ENCODE measurements around the gene CYP4F2.
"Not testable (repeated sequence)": the region's sequence is repeated elsewhere in the genome, so short reads cannot be mapped to it uniquely, and the experiment has no call there.

CYP4F2 gene

DNA sequence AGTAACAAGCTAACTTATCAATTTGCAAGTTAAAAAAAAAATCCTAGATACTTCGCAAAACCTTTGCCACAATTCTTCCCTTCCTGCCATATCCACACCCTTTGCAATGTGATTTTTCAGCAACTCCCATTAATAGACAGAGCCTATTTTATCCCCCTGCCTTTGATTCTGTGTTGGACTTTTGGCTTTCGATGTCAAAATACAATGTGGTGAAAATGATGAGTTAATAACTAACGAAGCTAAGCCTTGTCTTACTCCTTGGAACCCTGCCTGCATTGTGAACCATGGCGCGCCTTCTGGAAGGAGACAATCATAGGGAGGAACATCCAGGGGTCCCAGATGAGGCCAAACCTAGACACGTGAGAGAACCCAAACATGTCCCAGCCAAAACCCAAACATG, 6.4 kb downstream of the CYP4F2 start:
- TF ChIP-seq, protein P1, sequence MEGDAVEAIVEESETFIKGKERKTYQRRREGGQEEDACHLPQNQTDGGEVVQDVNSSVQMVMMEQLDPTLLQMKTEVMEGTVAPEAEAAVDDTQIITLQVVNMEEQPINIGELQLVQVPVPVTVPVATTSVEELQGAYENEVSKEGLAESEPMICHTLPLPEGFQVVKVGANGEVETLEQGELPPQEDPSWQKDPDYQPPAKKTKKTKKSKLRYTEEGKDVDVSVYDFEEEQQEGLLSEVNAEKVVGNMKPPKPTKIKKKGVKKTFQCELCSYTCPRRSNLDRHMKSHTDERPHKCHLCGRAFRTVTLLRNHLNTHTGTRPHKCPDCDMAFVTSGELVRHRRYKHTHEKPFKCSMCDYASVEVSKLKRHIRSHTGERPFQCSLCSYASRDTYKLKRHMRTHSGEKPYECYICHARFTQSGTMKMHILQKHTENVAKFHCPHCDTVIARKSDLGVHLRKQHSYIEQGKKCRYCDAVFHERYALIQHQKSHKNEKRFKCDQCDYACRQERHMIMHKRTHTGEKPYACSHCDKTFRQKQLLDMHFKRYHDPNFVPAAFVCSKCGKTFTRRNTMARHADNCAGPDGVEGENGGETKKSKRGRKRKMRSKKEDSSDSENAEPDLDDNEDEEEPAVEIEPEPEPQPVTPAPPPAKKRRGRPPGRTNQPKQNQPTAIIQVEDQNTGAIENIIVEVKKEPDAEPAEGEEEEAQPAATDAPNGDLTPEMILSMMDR (IDR thresholded peaks at IDR 0.05; ENCODE audit: insufficient read depth, low read depth, low read length, missing control alignments): no peak
- no peak overlapping the region for H3K4me3 ChIP-seq (ENCODE audit: low read length)
- no peak for DNase-seq (ENCODE audit: low read depth)

DNA sequence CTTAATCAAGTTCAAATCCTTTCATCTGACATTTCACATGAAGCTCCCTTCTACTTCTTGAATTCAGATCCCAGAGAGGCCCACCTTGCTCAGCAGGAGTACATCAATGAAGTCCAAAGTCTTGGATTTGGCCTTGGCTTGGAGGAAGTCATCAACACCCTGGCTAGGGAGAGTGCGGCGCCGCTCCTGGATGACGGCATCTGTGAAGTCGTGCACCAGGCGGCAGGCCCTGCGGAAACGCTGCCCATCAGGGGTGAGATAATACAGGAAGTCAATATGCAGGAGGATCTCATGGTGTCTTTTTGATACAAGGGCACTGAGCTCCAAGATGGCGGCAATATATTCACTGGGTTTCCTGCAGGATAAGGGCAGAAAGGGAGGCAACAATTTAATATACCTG, 8.5 kb downstream of the CYP4F2 start:
- DNase-seq (ENCODE audit: low read depth); H3K4me3 ChIP-seq (ENCODE audit: low read length): not testable (repeated sequence)

DNA sequence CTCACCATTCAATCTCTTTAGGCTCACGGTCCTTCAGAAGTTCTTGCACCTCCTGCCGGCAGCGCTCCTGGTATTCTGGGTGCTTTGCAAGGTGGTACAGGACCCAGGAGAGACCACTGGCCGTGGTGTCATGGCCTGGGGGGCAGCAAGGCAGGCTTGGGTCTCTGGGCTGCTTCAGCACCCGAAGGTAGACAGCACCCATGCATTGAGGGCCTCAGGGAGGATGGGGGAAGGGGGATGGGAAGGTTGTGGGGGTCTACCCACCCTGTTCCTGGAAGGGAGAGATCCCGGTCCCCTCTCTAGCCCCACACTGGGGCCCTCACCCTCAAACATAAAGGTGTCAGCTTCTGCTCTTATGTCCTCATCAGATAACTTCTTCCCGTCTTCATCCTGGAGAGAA, 12.0 kb downstream of the CYP4F2 start:
- TF ChIP-seq, protein P1 (IDR thresholded peaks at IDR 0.05; ENCODE audit: insufficient read depth, low read depth, low read length, missing control alignments): no peak

DNA sequence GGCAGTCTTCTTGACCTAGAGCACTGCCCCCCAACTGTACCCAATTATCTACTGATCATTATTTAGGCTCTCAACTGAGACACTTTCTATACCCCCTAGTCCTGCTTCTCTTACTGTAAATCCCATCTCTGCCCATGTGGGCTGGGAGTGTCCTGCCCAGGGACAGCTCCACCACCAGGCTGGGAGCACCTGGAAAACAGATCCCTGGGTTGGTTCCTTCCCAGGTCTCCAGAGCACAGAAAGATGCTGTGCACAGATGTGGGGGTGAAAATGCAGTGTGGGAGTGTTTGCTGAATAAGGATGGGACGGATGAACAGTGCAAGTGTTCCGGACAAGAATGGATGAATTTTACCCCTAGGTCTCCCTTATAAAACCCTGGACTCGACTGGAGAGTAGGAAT, 12.7 kb downstream of the CYP4F2 start:
- H3K4me3 ChIP-seq (ENCODE audit: low read length): no peak overlapping the region
- DNase-seq (ENCODE audit: low read depth): no peak
- TF ChIP-seq, protein P1 (IDR thresholded peaks at IDR 0.05; ENCODE audit: insufficient read depth, low read depth, low read length, missing control alignments): no peak

More for the DNA sequence above, 12.0 kb downstream of the CYP4F2 start:
- no peak overlapping the region for H3K4me3 ChIP-seq (ENCODE audit: low read length)
- DNase-seq (ENCODE audit: low read depth): no peak

DNA sequence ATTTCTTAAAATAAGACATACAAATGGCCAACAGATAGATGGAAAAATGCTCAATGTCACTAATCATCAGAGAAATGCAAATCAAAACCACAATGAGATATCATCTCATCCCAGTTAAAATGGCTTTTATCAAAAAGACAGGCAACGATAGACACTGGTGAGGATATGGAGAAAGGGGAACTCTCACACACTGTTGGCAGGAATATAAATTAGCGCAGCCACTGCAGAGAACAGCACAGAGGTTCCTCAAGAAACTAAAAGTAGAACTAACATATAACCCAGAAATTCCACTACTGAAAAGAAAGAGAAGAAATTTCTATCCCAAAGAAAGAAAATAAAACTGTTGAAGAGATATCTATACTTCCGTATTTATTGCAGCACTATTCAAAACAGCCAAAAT, 14.5 kb downstream of the CYP4F2 start:
- not testable (repeated sequence) for DNase-seq (ENCODE audit: low read depth); H3K4me3 ChIP-seq (ENCODE audit: low read length)

DNA sequence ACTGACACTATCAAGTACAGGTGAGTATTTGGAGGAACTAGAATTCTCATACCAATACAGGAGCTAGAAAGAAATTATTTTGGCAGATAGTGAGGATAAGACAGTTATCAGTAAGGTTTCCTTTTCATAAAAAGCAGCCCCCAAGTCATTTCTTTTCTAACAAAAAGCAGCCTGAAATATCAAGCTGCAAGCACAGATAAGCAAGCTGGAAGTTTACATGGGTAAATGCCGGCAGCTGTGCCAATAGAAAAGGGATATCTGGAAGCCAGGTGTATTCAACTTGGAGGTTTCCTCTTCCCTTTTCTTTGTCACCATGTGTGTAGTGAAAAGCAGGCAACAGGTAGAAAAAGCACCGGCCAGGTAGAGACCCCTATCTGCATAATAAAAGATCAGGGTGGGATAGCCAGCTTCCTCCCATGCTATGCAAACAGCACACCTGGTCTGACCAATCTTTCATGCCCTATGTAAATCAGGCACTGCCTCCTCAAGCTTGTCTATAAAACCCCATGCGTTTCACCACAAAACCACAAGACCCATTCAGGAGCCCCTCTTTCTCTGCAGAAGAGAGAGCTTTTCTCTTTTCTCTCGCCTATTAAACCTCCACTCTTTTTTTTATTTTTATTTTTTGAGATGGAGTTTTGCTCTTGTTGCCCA, 22.9 kb downstream of the CYP4F2 start:
- no peak overlapping the region for H3K4me3 ChIP-seq (ENCODE audit: low read length)
- no peak for DNase-seq (ENCODE audit: low read depth)
- TF ChIP-seq, protein P1 (IDR thresholded peaks at IDR 0.05; ENCODE audit: insufficient read depth, low read depth, low read length, missing control alignments): no peak

DNA sequence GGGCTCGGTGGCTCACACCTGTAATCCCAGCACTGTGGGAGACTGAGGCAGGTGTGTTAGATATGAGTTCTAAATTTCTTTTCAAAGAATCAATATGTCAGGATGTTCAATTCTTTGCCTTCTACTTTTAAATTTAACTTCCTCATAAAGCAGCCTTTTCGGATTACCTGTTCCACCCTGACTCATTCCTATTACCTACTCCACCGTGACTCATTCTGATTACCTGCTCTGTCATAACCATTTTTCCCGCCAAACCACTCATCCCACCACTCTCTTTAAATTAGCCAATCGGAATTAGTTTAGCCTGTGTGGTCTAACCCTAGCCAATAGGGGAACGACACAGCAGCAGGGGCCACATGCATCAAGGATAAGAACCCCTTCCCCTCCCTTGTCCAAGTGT, 24.1 kb downstream of the CYP4F2 start:
- not testable (repeated sequence) for H3K4me3 ChIP-seq (ENCODE audit: low read length)
- peak; percentile 79 for DNase-seq (ENCODE audit: low read depth)

DNA sequence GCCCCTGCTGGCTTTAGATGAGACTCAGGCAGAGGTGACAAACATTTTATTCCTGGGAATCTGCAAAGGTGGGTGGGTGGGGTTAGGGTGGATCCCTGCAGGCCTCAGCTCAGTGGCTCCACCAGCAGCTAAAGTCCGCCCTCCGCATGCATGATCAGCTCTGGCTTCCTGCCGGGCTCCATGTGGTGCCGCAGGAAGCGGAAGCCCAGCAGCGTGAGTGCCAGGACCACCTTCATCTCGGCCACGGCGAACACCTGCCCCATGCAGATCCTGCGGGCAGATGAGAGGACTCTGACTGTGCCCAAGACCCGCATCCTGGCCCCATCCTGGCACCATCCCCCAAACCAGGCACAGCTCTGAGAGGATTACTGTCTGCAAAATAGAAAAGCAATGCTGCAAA, 26.3 kb downstream of the CYP4F2 start:
- TF ChIP-seq, protein P1 (IDR thresholded peaks at IDR 0.05; ENCODE audit: insufficient read depth, low read depth, low read length, missing control alignments): no peak
- DNase-seq (ENCODE audit: low read depth): no peak
- H3K4me3 ChIP-seq (ENCODE audit: low read length): no peak overlapping the region

DNA sequence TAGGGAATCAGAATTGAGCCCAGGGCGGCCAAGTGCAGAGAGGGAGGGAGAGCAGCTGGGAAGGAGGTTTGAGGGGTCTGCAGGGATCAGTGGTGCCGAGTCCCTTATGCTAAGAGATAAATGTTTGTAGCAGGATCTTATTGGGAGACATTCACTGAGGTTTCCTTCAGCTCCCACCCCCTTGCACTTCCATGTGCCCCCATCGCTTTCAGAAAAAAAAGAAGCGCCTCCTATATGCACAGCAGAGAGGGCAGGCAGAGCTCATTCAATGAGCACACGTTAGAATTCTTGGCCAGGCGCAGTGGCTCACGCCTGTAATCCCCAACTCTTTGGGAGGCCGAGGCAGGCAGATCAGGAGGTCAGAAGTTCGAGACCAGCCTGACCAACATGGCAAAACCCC, 28.0 kb downstream of the CYP4F2 start:
- no peak for DNase-seq (ENCODE audit: low read depth)
- H3K4me3 ChIP-seq (ENCODE audit: low read length): no peak overlapping the region
- TF ChIP-seq, protein P1 (IDR thresholded peaks at IDR 0.05; ENCODE audit: insufficient read depth, low read depth, low read length, missing control alignments): no peak

Measured in epithelial cell of esophagus (primary cell).